H1 (cell line): Measurements from ENCODE around the gene FNDC10. TPM values are rescaled to one million over a fixed set of nuclear protein-coding genes. Genes with fewer than 3 reads are reported as not detected.

Experiments used
- SP1 ChIP-seq: IDR thresholded peaks from 2 replicates; pipeline ENCODE4 v1.6.1; 2011; ENCODE audit warnings: low read depth, low read length
- TAF1 ChIP-seq: IDR thresholded peaks from 2 replicates; pipeline ENCODE4 v1.6.1; 2011; ENCODE audit warnings: mild to moderate bottlenecking, low read depth, low read length
- polyA plus RNA-seq, 7 experiments: library from polyadenylated mRNA; depleted of rRNA in 3 of 7; stranded (reverse) in 5 of 7; unstranded in 2 of 7; fragments of >200 nt in 5 of 7; fragments of 200-250 nt in 2 of 7; gene quantifications; 1 replicate in 5 of 7; 2 replicates in 1 of 7; 4 replicates in 1 of 7; pipeline versions ENCODE4 v1.2.1 to v1.2.3, GENCODE V29; 2011 to 2013; ENCODE audit warnings: missing spikeins in 2 of 7, mixed read lengths in 2 of 7
- total RNA-seq: library from RNA; stranded (reverse); fragmentation: NEBNext Ultra II Directional; extraction: Animal tissue kit (Norgen Biotek cat#: 25700); gene quantifications from 2 replicates; pipeline ENCODE4 v1.2.1, GENCODE V29; 2021
- TF ChIP-seq, protein P1 (sequence below), 3 experiments: IDR thresholded peaks; 1 replicate in 2 of 3; 2 replicates in 1 of 3; pipeline versions ENCODE4 v1.5.1 to v1.6.1; 2011; ENCODE audit warnings: low read length in 3 of 3, mild to moderate bottlenecking in 3 of 3, inconsistent platforms in 2 of 3, low read depth in 1 of 3, moderate library complexity in 1 of 3; ENCODE audit not compliant: insufficient read depth in 1 of 3; ENCODE audit errors: control extremely low read depth in 1 of 3
- TF ChIP-seq, protein P2 (sequence below): IDR thresholded peaks from 2 replicates; pipeline ENCODE4 v1.6.1; 2012; ENCODE audit warnings: inconsistent platforms

FNDC10 gene
- total and polyA plus RNA-seq, 2 of the 8 experiments (the other 6 are each of a cell fraction or from before 2014, with no cell fraction given), result 19.0 to 21.8 TPM

DNA sequence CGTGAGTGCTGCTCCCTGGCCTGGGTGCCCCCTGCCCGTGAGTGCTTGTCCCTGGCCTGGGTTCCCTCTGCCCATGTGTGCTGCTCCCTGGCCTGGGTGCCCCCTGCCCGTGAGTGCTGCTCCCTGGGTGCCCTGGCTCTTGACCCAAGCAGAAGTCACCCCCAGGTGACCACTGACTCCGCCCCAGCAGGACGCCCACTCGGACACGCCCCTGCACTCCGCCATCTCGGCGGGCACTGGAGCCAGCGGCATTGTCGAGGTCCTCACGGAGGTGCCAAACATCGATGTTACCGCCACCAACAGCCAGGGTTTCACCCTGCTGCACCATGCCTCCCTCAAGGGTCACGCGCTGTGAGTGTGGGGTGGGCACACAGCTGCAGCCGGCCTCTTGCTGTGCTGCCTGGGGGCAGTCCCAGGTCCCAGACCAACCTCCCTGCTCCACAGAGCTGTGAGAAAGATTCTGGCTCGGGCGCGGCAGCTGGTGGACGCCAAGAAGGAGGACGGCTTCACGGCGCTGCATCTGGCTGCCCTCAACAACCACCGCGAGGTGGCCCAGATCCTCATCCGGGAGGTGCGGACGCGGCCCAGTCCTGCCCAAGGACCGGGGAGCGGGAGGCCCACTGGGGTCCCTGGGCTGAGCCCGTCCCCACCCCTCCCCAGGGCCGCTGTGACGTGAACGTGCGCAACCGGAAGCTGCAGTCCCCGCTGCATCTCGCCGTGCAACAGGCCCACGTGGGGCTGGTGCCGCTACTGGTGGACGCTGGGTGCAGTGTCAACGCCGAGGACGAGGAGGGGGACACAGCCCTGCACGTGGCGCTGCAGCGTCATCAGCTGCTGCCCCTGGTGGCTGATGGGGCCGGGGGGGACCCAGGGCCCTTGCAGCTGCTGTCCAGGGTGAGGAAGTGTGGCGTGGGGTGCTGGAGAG, 28.2 kb upstream of the FNDC10 start (continued):
- TF ChIP-seq, protein P1, sequence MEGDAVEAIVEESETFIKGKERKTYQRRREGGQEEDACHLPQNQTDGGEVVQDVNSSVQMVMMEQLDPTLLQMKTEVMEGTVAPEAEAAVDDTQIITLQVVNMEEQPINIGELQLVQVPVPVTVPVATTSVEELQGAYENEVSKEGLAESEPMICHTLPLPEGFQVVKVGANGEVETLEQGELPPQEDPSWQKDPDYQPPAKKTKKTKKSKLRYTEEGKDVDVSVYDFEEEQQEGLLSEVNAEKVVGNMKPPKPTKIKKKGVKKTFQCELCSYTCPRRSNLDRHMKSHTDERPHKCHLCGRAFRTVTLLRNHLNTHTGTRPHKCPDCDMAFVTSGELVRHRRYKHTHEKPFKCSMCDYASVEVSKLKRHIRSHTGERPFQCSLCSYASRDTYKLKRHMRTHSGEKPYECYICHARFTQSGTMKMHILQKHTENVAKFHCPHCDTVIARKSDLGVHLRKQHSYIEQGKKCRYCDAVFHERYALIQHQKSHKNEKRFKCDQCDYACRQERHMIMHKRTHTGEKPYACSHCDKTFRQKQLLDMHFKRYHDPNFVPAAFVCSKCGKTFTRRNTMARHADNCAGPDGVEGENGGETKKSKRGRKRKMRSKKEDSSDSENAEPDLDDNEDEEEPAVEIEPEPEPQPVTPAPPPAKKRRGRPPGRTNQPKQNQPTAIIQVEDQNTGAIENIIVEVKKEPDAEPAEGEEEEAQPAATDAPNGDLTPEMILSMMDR (IDR thresholded peaks at IDR 0.05; ENCODE audit: control extremely low read depth in 1 of 3, insufficient read depth in 1 of 3, low read depth in 1 of 3, low read length in 3 of 3), result peak in 1 of 3 experiments; percentile 4; a peak in 1 of 4 replicates
- no peak for TF ChIP-seq SP1
- no peak for TF ChIP-seq TAF1
- TF ChIP-seq, protein P2, sequence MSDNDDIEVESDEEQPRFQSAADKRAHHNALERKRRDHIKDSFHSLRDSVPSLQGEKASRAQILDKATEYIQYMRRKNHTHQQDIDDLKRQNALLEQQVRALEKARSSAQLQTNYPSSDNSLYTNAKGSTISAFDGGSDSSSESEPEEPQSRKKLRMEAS, result peak; percentile 78
